Loucy (cell line): ENCODE data around the gene ZNF835.

Experiments
- H2AFZ ChIP-seq: fragments of 200-600 bp; sonication (generic); 2 replicates; pipeline ENCODE4 v1.6.0; 2016; ENCODE audit warnings: antibody characterized with exemption, mild to moderate bottlenecking, low read length, moderate library complexity
- H3F3A ChIP-seq: fragments of 200-600 bp; 2 replicates; pipeline ENCODE4 v1.6.0; 2016; ENCODE audit warnings: antibody characterized with exemption, low read depth, mild to moderate bottlenecking
- H3K27me3 ChIP-seq: fragments of 200-600 bp; sonication (generic); 2 replicates; pipeline ENCODE4 v1.6.1; 2014; ENCODE audit warnings: low read length, mild to moderate bottlenecking; ENCODE audit not compliant: insufficient read depth, poor library complexity, severe bottlenecking
- H3K36me3 ChIP-seq: fragments of 200-600 bp; sonication (generic); 2 replicates; pipeline ENCODE4 v1.6.1; 2016; ENCODE audit warnings: low read length; ENCODE audit not compliant: insufficient read depth
- H3K4me1 ChIP-seq: fragments of 200-600 bp; sonication (generic); 2 replicates; pipeline ENCODE4 v1.5.1; 2014; ENCODE audit warnings: low read length, mild to moderate bottlenecking; ENCODE audit not compliant: insufficient read depth, poor library complexity, severe bottlenecking
- H3K4me2 ChIP-seq: fragments of 200-600 bp; sonication (generic); 2 replicates; pipeline ENCODE4 v1.6.0; 2014; ENCODE audit warnings: antibody characterized with exemption, low read length, low read depth, mild to moderate bottlenecking; ENCODE audit not compliant: poor library complexity, severe bottlenecking
- H3K4me3 ChIP-seq: fragments of 200-600 bp; sonication (generic); 2 replicates; pipeline ENCODE4 v1.5.1; 2014; ENCODE audit warnings: low read length, mild to moderate bottlenecking, mixed read lengths; ENCODE audit not compliant: poor library complexity, severe bottlenecking
- H3K79me2 ChIP-seq: fragments of 200-600 bp; sonication (generic); 2 replicates; pipeline ENCODE4 v1.6.1; 2014; ENCODE audit warnings: low read length; ENCODE audit not compliant: insufficient read depth
- H3K9ac ChIP-seq: fragments of 200-600 bp; sonication (generic); 2 replicates; pipeline ENCODE4 v1.6.0; 2014; ENCODE audit warnings: mild to moderate bottlenecking, low read depth, low read length, moderate library complexity; ENCODE audit not compliant: poor library complexity, severe bottlenecking
- H3K9me2 ChIP-seq: fragments of 200-600 bp; sonication (generic); replicated peaks from 2 replicates; pipeline ENCODE4 v1.6.1; 2016; ENCODE audit warnings: low read depth, low read length, mixed read lengths
- H3K9me3 ChIP-seq: fragments of 200-600 bp; sonication (generic); 2 replicates; pipeline ENCODE4 v1.6.1; 2014; ENCODE audit warnings: mild to moderate bottlenecking, antibody characterized with exemption, low read length, low read depth; ENCODE audit not compliant: insufficient read depth
- H4K20me1 ChIP-seq: fragments of 200-600 bp; sonication (generic); 2 replicates; pipeline ENCODE4 v1.6.0; 2014; ENCODE audit warnings: antibody characterized with exemption, low read length, mild to moderate bottlenecking; ENCODE audit not compliant: insufficient read depth, poor library complexity, severe bottlenecking
- EZH2phosphoT487 ChIP-seq: fragments of 200-600 bp; IDR thresholded peaks from 2 replicates; pipeline ENCODE4 v1.6.1; 2018; ENCODE audit warnings: antibody characterized with exemption, mild to moderate bottlenecking, moderate library complexity, borderline replicate concordance
- TF ChIP-seq, protein P1 (sequence below): fragments of 200-600 bp; sonication (generic); conservative IDR thresholded peaks from 2 replicates; pipeline ENCODE4 v1.5.1; 2014; ENCODE audit warnings: mild to moderate bottlenecking, antibody characterized with exemption, low read length

ZNF835 gene

DNA sequence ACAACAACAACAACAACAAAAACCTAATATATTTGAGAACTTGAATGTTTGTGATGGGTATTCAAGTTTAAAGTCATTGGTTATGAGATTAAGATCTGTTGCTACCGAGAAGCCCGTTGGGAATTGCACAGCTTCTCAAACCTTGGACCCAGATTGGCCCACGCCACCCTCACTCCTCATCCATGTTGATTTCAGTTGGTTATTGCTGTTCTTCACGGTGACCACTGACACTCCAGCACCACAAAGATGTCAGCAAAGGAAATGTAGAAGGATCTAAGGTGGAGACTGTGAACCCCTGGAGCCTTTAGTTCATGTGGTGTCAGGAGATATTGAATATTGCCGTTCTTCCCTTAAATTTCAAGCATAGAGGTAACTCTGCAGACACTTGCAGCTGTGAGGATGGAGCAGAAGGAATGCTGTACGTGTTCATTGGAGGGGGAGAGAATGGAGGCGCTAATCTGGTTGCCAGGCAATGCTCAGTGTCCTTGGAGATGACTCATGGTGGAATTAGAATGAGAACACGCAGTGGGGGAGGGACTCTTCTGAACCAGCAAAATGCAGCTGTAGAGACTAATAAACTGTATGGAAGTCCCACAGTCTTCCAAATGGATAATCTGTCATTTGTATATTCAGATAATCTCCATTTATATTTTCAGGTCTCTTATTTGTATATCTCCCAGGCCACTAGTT, 20.8 kb upstream of the ZNF835 start:
- no peaks in the 10 kb centered on the region for H3K4me1 ChIP-seq
- no peak overlapping the region for H3K4me2 ChIP-seq
- H3K9me3 ChIP-seq = no peaks in the 10 kb centered on the region; the same call in 1 of the 2 replicates
- H3K79me2 ChIP-seq = no peaks in the 10 kb centered on the region
- H3K9ac ChIP-seq = no peak overlapping the region
- H3K36me3 ChIP-seq = no peaks in the 10 kb centered on the region
- H3F3A ChIP-seq = no peaks in the 10 kb centered on the region
- no peak overlapping the region for H3K4me3 ChIP-seq
- TF ChIP-seq, protein P1, sequence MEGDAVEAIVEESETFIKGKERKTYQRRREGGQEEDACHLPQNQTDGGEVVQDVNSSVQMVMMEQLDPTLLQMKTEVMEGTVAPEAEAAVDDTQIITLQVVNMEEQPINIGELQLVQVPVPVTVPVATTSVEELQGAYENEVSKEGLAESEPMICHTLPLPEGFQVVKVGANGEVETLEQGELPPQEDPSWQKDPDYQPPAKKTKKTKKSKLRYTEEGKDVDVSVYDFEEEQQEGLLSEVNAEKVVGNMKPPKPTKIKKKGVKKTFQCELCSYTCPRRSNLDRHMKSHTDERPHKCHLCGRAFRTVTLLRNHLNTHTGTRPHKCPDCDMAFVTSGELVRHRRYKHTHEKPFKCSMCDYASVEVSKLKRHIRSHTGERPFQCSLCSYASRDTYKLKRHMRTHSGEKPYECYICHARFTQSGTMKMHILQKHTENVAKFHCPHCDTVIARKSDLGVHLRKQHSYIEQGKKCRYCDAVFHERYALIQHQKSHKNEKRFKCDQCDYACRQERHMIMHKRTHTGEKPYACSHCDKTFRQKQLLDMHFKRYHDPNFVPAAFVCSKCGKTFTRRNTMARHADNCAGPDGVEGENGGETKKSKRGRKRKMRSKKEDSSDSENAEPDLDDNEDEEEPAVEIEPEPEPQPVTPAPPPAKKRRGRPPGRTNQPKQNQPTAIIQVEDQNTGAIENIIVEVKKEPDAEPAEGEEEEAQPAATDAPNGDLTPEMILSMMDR = no peak
- TF ChIP-seq EZH2phosphoT487 = no peak
- no peaks in the 10 kb centered on the region for H4K20me1 ChIP-seq
- H2AFZ ChIP-seq = no peak overlapping the region
- H3K27me3 ChIP-seq = no peaks in the 10 kb centered on the region
- no peaks in the 10 kb centered on the region for H3K9me2 ChIP-seq

DNA sequence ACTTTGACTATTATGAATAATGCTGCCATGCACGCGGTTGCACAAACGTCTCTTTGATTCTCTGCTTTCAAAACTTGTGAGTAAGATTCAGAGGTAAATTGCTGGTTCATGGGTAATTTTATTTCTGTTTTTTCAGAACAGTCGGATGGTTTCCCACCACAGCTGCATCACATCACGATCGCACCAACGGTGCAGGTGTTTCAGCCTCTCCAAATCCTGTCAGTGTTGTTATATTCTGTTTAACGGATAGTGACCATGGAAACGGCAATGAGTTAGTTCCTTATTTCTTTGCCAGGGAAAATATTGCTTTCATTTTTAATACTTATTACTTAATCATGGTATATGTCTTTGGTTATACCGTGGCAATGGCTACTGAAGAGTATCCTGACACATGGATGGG, 19.1 kb upstream of the ZNF835 start:
- Histone ChIP-seq H3K9me3 (peaks cover 4% of the 10 kb centered on the region; the same call in 1 of the 2 replicates), H3K36me3 (no peaks in the 10 kb centered on the region), H3K4me2 (no peak overlapping the region), H3K9me2 (no peaks in the 10 kb centered on the region), H4K20me1 (no peaks in the 10 kb centered on the region), H3F3A (no peaks in the 10 kb centered on the region), H3K79me2 (no peaks in the 10 kb centered on the region), H3K27me3 (no peaks in the 10 kb centered on the region), H2AFZ (no peak overlapping the region), H3K4me1 (no peaks in the 10 kb centered on the region), H3K9ac (no peak overlapping the region), H3K4me3 (no peak overlapping the region)
- no peak for TF ChIP-seq EZH2phosphoT487
- TF ChIP-seq, protein P1 = no peak

DNA sequence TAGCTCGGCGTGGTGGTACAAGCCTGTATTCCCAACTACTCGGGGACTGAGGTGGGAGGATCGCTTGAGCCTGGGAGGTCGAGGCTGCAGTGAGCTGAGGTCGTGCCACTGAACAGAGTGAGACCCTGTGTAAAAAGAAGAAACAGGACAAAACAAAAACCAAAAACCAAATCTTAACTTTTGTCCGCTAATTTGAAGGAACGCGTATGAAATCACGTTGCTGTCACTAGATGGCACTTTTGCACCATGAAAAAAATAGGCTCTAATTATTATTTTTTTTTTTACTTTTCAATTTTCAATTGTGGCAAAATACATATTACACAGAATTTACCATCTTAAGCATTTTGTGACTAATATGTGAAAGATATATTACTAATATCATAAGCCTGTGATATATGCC, 17.6 kb upstream of the ZNF835 start:
- Histone ChIP-seq H3K4me2 (no peak overlapping the region), H3K79me2 (no peaks in the 10 kb centered on the region), H3K36me3 (no peaks in the 10 kb centered on the region), H3K9ac (no peak overlapping the region), H4K20me1 (no peaks in the 10 kb centered on the region), H3K9me3 (peaks cover 7% of the 10 kb centered on the region; the same call in 1 of the 2 replicates), H2AFZ (no peak overlapping the region), H3K9me2 (no peaks in the 10 kb centered on the region), H3K4me3 (no peak overlapping the region), H3K27me3 (no peaks in the 10 kb centered on the region), H3F3A (no peaks in the 10 kb centered on the region), H3K4me1 (no peaks in the 10 kb centered on the region)
- TF ChIP-seq, protein P1 = no peak
- no peak for TF ChIP-seq EZH2phosphoT487
